Forelimb muscle (tissue), 1 donor: Measurements from ENCODE around the gene PRAC2. TPM values are rescaled to one million over a fixed set of nuclear protein-coding genes. Genes with fewer than 3 reads are reported as not detected.

Source experiments
- DNase-seq: peaks from one replicate; pipeline ENCODE4 v3.0.0-alpha.2; 2013; ENCODE audit warnings: low read depth
- polyA plus RNA-seq: library from polyadenylated mRNA; unstranded; fragments of 120-200 nt; gene quantifications from one replicate; pipeline ENCODE4 v1.2.1, GENCODE V29; 2013; ENCODE audit not compliant: insufficient read length

PRAC2 gene
- polyA plus RNA-seq, 1 donor = not detected

GRCh38 chr17:48754500-48755261 is 31.7 kb downstream of the PRAC2 start:
- DNase-seq = no peak

- no peak for DNase-seq
Measured at GRCh38 chr17:48755356-48755755, 32.4 kb downstream of the PRAC2 start.

GRCh38 chr17:48756830-48757251 is 33.9 kb downstream of the PRAC2 start:
- no peak for DNase-seq

GRCh38 chr17:48757524-48757961 is 34.6 kb downstream of the PRAC2 start:
- no peak for DNase-seq

GRCh38 chr17:48759288-48759687 is 36.3 kb downstream of the PRAC2 start:
- no peak for DNase-seq

GRCh38 chr17:48760411-48760810 is 37.4 kb downstream of the PRAC2 start:
- no peak for DNase-seq

- DNase-seq = no peak
Measured at GRCh38 chr17:48761114-48761513, 38.1 kb downstream of the PRAC2 start.

GRCh38 chr17:48767263-48767774 is 44.3 kb downstream of the PRAC2 start:
- DNase-seq = no peak

GRCh38 chr17:48769009-48769675 is 46.2 kb downstream of the PRAC2 start:
- DNase-seq = no peak

GRCh38 chr17:48770954-48771353 is 48.0 kb downstream of the PRAC2 start:
- no peak for DNase-seq

- DNase-seq = no peak
Measured at GRCh38 chr17:48773245-48773644, 50.3 kb downstream of the PRAC2 start.

Other genes starting within 250 kb of the PRAC2 start
- not detected for gene HOXB1, start 192.2 kb upstream of the PRAC2 start, polyA plus RNA-seq
- 13.2 TPM for gene HOXB2, start 178.1 kb upstream of the PRAC2 start, polyA plus RNA-seq
- 1.2 TPM for gene HOXB4, start 144.8 kb upstream of the PRAC2 start, polyA plus RNA-seq
- gene HOXB3, start 132.9 kb upstream of the PRAC2 start, polyA plus RNA-seq = 9.2 TPM
- 0.81 TPM for gene HOXB5, start 129.4 kb upstream of the PRAC2 start, polyA plus RNA-seq
- 0.80 TPM for gene HOXB6, start 118.2 kb upstream of the PRAC2 start, polyA plus RNA-seq
- gene HOXB7, start 112.2 kb upstream of the PRAC2 start, polyA plus RNA-seq = 1.8 TPM
- 0.19 TPM for gene HOXB8, start 107.9 kb upstream of the PRAC2 start, polyA plus RNA-seq
- gene HOXB9, start 96.8 kb upstream of the PRAC2 start, polyA plus RNA-seq = 0.05 TPM
- not detected for gene PRAC1, start 667 bp upstream of the PRAC2 start, polyA plus RNA-seq
- gene HOXB13, start 5.6 kb downstream of the PRAC2 start, polyA plus RNA-seq = not detected
- not detected for gene TTLL6, start 94.0 kb downstream of the PRAC2 start, polyA plus RNA-seq
- 44.5 TPM for gene CALCOCO2, start 107.8 kb downstream of the PRAC2 start, polyA plus RNA-seq
- 128 TPM for gene ATP5MC1, start 169.6 kb downstream of the PRAC2 start, polyA plus RNA-seq
- gene UBE2Z, start 185.2 kb downstream of the PRAC2 start, polyA plus RNA-seq = 56.6 TPM
- gene SNF8, start 221.7 kb downstream of the PRAC2 start, polyA plus RNA-seq = 63.4 TPM
- not detected for gene GIP, start 245.4 kb downstream of the PRAC2 start, polyA plus RNA-seq